ENCODE results near the gene RTP3.
"Not testable (repeated sequence)": the region's sequence is repeated elsewhere in the genome, so short reads cannot be mapped to it uniquely, and the experiment has no call there.

Gene RTP3

DNA sequence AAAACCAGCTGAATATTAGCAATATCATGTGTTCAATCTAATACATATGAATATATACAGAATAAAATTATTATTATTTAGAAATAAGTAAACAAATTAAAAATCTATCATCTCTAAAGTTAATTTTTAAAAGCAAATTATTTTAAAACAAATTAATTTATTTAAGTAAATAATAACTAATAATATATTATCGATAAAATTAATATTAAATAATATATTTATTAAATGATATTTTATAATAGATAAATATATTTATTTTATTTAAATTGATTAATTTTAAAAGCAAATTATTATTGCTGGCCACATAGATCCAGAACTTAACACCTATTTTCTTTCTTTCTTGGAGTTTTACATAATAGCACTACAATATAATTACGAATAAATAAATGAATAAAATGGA, 22.2 kb downstream of the RTP3 start:
- no peak for DNase-seq (ENCODE audit: low read depth)

DNA sequence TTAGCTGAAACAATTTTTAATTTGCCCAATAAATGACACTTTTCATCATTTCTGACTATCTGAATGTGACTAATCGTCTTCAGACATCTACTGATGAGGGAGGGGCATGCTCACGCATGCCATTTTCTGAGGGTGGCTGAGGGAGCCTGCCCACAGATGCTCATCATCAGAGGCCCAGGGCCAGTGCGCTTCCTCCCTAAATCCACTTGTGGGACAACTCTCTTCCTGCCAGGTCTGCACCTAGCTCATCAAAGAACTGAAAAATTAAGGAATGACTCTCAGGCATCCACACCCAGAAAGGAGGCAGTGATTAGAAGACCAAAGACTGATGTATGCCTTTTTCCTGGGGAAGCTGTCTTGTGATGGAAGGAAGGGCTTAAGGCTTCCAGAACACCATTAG, 22.8 kb downstream of the RTP3 start:
- no peak for DNase-seq (ENCODE audit: low read depth)

DNA sequence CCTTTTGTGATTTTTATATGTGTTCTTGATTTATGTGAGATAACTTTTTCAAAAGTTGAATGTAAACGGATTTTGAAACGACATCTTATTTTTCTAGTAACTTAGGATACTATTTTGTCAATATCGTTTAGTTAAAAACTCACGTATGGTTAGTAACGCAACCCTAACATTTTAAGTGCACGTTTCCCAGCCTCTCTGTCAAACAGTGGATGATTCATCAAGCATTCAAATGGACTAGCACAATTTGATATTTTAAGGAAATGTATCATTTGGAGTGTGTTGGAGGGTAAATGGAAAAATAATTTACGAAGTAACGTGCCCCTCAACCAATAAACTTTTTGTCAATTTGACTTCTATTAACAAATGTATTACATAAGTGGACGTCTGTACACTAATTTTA, 23.3 kb downstream of the RTP3 start:
- DNase-seq (ENCODE audit: low read depth), result no peak

DNA sequence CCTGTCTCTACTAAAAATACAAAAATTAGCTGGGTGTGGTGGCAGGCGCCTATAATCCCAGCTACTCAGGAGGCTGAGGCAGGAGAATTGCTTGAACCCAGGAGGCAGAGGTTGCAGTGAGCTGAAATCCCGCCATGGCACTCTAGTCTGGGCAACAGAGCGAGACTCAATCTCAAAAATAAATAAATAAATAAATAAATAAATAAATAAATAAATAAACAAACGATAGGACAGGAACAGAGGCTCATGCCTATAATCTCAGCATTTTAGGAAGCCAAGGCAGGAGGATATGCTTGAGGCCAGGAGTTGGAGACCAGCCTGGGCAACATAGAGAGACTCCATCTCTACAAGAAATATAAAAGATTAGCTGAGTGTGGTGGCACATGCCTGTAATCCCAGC, 24.4 kb downstream of the RTP3 start:
- not testable (repeated sequence) for DNase-seq (ENCODE audit: low read depth)

DNA sequence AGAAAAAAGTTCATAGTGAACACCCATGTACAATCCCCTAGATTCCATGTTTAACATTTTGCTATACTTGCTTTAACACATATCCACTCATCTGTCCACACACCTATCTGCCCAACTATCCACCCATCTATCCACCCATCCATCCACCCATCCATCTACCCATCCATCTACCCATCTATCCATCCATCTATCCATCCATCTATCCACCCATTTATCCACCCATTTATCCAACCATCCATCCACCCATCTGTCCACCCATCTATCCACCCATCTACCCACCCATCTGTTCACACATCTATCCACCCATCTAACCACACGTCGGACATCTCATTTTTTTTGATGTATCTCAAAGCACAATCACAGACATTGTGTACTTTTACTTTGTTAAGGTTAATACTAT, 25.8 kb downstream of the RTP3 start:
- DNase-seq (ENCODE audit: low read depth), result no peak

DNA sequence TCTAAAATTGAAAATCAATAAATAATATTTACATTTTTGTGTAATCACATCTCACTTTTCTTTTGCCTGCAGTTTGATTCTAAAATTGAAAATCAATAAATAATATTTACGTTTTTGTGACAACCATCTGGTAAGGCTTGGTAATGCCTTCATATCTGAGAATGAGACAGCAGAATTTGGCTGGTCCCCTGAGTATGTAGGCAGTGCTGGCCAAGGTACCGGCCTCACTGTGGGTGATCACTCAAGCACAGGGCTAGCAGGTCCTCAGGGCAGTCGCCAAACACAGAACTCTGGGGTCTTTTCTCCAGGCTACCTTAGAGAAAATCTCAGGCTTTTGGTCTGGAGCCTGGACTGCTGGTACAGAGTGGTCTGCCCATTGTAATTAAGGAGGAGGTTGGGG, 26.2 kb downstream of the RTP3 start:
- no peak for DNase-seq (ENCODE audit: low read depth)

DNA sequence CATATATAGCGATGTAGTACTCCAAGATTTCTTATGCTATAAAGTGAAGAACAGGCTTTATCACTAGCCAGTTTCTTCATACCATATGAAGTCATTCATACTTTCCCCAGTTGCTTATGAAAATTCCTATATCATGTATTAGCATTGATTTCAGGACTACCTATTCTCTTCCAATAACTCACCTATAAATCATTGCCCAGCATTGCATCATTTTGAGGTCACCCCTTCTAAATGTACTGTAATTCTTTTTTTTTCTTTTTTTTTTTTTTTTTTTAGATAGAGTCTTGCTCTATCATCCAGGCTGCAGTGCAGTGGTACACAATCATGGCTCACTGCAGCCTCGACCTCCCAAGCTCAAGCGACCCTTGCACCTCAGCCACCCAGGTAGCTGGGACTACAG, 27.1 kb downstream of the RTP3 start:
- DNase-seq (ENCODE audit: low read depth), result no peak

DNA sequence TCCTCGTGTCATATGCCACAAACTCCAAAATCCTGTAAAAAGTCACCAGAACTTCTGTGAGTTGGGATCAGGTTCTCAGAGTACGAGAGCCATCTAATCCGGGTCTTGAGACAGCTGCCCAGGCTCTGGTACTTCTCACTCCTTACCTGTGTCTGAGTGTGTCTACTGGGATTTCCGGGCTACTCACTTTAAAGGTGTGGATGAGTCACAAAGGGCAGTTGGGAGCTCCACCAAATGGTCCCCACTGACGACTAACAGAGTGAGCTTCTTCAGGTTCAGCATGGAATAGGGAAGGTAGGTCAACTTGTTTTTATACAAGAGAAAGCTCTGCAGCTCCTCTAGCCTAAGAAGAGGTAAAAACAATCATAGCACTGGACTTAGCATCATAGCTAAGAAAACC, 29.5 kb downstream of the RTP3 start:
- DNase-seq (ENCODE audit: low read depth), result no peak

DNA sequence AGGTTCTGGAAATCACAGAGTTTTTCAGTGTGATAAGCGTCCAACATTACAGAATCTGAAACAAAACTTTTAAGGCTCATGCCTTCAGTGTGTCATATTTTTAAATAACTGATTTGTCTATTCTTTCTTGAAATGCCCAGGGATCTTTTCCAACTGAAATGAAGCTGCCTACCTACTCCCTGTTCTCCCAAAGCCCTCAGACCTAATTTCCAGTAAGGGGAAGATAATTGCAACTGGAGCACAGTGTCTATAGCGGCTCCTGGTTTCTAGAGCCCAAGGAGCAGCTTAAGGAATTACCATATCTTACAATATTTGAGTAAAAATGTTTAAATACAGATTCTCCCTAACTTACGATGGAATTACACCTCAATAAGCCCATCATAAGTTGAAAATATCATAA, 35.3 kb downstream of the RTP3 start:
- DNase-seq (ENCODE audit: low read depth), result no peak

DNA sequence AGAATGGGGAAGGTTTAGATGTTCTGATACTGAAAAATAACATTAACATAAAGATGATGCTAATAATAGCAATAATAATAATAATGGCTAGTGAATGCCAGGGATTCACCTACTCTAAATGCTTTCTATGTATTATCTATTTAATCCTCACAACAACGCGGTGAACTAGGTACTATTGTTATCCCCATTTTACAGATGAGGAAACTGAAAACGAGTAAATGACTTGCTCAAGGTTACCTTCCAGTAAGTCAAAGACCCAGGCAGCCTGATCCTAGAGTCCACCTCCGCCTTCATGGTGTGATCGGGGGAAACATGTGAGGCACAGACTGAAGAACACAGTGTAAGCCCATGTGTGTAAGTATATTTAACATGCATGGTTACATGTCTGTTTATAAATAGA, 38.0 kb downstream of the RTP3 start:
- DNase-seq (ENCODE audit: low read depth), result no peak

DNA sequence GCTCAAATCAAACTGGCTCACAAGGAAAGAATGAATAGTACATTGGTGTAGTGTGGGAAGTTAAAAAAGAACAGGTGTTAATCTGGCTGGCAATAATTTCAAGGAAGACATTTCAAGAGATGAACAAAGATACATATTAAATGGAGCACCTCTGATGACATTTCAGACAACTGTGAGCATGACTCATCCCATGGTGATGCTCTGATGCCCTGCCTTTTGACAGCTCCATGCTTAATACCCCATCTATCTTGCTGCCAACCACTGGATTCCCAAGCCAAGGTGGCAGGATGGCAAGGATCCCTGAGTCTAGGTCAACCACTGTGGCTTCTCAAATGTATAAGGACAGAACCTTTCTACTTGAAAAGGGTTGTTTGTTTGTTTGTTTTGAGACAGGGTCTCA, 39.0 kb downstream of the RTP3 start:
- DNase-seq (ENCODE audit: low read depth), result no peak

DNA sequence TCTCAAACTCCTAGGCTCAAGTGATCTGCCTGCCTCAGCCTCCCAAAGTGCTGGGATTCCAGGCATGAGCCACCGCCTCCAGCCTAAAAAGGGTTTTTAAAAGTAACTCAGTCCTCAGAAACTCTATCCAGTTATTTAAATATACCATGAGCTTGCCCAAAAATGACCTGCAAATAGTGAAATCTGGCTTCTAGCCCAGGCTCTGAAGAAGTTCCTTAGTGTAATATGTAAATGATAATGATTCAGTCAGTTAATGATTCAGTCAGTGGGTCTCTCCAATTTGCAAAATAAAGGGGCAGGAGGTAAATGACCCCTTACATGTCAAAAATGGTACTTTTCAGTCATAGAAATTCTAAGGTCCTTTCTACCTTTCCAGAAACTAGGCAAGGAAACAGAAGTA, 39.5 kb downstream of the RTP3 start:
- DNase-seq (ENCODE audit: low read depth), result no peak

DNA sequence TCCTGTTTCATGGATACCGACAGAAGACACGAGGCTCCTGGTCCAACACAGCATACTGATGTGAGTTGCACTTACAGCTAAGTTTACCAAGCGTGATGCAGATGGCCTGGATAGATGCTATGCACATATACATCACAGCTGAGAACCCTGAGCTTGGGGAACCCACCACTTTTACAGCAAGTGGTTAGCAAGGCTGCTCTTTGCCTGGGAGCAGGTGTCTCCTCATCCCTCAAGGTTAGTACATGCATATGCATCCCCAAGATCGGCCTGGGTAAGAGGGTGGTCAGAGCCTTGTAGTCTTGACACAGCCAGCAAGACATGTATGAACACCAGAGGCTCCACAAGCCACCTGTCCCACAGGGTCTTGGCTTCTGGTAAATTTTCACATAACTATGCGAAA, 40.0 kb downstream of the RTP3 start:
- DNase-seq (ENCODE audit: low read depth), result no peak

DNA sequence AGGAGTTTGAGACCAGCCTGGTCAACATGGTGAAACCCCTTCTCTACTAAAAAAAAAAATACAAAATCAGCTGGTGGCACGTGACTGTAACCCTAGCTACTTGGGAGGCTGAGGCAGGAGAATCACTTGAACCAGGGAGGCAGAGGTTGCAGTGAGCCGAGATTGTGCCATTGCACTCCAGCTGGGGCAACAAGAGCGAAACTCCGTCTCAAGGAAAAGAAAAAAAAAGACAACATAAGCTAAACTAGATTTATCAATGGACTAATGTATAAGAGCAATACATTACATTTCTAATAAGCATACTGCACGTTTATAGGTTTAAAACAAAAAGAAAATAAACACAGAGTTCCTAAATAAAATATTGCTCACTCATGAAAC, 40.6 kb downstream of the RTP3 start:
- DNase-seq (ENCODE audit: low read depth), result not testable (repeated sequence)

DNA sequence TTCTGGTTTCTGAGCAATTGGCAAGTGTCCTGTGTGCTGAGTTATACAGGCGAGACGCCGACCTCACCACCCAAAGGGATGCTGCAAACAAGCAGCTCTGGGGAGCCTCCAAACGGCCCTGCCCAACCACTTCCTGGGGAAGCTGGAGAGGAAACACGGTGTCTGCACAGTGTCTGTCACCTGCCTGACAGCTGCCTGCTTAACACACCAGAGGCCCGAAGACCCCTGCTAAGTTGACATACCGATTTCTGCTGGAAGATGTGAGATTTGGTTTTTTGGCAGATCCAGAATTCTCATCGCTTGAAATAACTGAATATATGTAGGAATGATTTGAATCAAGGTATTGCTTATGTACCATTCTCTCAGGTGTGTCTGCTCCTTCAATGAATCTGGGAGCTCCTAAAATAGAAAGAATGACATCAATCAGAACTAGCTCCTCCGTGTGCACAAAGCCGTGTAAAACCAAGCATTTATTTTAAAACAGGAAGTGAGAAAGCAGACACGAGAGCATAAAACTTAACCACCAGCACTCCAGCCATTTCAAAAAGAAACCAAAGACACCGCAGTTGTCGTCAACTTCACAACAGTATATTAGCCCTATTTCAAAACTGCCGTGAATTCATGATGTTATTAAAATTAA, 41.1 kb downstream of the RTP3 start:
- peak; percentile 58 for DNase-seq (ENCODE audit: low read depth)

DNA sequence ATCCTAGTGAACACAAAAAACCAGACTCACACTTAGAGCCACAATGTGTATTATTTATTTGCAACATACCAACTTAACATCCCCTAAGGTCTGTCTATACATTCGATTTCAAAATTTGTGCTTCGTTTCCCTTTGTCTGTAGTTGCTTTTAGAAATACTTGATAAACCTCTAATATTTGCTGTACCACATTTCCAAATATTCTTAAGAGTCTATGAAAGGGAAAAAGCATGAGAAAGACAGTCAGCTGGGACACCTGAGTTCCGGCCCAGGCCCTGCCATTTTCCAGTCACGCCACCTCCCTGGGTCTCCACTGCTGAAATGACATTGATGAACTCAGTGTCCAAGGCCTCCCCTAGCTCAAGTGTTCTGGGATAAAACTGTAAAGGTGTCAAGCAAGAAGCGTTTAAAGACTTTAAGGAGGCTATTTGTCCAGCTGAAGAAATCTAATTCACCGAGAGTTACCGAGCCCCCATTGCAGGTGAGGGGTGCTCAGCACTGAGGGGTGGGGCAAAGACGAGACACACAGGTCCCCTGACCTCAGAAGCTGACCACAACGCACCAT, 41.7 kb downstream of the RTP3 start:
- DNase-seq (ENCODE audit: low read depth), result no peak

DNA sequence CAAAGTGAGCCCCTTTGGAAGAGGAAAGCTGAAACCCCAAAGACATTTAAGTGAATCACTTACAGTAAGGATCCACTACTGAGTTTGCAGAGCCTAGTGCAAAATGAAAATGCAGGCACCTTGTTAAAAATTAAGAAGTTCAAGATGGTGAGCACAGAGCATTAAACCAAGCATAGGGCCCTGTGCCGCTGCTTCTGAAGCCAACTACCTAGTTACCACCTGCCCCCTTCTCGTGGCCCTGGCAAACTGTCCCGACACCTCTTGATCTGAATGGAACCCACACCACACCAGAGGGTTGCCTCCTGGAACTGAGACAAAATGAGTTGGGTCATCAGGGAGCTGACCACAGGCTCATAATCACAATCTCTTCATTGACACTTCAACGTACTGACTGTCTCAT, 42.8 kb downstream of the RTP3 start:
- DNase-seq (ENCODE audit: low read depth), result no peak

DNA sequence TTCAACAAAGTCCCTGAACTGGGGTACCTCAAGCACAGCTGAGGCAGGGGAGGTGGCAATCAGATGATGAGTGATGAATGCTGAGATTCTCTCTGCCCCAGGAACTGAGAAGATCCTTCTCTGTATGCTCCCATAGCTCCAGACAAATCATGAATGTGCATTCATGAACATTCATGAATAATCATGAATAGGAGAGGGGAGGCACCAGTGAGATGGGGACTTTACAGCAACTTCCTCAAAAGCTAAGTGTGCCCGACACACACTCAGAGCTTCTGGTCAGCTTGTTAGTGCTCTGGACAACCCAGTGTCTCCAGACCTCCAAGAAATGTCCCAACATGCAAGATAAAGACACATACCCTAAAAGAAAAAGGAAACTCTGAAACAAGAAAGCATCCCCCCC, 44.1 kb downstream of the RTP3 start:
- DNase-seq (ENCODE audit: low read depth), result no peak

DNA sequence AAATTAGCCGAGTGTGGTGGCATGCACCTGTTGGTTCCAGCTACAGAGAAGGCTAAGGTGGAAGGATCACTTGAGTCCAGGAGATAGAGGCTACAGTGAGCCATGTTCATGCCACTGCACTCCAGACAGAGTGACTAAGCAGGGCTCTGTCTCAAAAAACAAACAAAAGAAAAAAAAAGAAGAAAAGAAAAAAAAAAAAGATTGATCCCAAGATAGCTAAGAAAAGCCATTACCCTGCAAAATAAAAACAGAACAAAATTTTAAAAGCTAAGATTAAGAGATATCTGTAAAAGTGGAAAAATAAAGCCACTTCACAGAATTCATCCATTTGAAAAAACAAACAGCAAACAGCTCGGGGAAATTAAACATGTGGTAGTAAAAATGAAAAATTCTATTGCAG, 44.6 kb downstream of the RTP3 start:
- no peak for DNase-seq (ENCODE audit: low read depth)

DNA sequence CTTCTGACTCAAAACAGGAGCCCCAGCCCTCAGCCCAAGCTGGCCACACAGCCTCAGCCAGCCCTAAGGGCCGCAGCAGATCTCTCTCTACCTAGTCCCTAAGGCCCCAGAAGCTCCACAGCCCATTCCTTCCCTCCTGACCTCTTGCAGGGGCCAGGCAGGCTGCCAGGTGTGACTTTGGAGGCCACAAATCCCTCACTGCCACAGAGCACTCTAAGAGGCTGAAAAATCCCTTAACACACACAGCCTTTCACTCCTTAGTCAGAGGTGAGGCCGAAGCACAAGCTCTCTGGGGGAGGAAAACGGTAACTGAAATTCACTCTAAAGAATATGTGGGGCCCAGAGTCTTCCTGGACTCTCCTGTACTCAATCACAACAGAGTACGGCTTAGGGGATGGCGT, 45.0 kb downstream of the RTP3 start:
- no peak for DNase-seq (ENCODE audit: low read depth)

DNA sequence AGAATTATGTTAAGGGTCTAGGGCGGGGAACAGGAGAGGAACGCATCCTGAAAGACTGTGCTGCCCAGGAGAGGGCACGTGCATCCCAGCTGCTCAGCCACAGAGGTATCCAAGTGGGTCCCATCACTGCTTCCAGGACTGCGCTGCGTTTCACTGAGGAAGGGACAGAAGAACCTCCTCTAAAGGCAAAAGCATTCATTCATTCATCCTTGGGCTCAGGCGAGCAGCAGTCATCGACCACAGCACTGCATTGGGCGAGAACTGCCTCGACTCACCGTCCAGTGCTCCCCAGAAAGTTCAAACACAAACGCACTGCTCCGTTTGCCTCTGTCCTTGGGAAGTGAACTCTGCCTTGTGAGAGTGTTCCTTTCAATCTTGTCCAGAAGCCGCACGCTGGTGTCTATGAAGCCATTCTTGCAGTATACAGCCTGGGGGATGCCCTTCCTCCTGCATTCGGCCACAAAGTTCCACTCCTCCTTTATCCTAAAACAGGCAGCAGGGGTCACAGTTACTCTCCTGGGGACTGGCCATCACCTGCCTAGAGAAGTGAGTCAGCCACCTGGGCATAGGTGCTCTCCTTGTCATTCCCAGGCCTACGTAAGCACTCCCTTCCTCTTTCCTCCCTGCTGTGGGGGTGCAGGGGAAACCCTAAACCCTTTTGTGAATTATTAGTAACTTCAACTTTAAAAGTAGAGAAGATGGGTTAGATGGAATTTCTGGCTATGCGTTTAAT, 47.2 kb downstream of the RTP3 start:
- no peak for DNase-seq (ENCODE audit: low read depth)

DNA sequence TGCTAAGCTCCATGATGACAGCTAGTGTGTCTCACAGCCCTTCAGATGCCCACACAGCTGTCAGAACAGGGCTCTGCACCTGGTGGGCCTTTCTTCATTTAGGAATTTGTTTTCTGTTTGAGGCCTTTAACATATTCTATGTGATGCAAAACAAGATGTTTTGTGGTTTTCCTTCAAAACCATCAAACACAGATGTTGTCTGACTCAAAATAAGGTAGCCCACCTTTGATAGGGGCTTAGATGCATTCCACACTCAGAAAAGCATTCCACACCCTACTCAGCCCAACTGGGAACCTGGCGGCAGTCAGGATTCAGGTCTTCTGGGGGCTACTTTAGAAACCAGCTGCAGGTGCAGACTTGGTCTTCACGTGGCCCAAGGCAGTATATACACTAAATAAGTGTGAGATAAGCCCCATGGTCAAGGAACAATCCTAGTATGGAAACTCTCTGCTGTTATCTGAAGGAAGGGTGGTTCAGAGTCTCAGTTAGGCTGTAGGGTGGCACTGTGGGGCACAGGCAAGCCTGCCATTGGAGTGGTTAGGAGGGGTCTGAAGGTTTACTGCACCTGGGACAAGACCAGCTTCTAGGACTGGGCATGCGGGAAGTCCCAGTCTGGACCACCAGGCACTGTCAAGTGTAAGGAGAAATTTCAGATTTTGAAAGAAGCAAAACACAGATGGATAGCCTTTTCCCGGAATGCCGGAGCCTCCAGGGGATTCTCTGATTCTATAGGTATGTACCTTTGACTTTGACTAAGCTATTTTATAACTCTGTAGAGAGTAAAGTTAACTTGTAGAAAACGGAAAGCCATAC, 48.2 kb downstream of the RTP3 start:
- DNase-seq (ENCODE audit: low read depth), result no peak

DNA sequence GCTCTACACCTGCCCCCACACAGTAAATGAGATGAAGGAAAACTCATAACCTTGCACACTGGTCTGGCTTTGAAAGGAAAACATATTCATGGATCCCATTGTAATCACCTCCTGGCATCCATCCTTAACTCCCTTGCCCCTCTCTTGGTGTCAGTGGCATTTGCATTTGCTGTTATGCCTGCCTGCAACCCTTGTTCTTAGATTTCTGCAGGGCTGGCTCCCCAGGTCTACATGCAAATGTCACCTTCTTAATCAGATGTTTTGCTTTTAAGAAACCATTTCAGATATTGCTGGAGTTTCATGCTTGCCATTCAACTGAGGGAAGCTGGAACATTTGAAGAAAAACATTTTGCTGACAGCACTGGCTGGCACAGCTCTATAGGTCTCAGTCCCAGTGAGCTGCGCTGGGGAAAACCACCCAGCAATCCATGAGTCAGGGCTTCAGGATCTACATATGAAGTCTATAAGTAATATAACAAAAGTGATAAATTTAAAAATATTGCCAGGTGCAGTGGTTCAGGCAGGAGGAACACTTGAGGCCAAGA, 49.2 kb downstream of the RTP3 start:
- DNase-seq (ENCODE audit: low read depth), result no peak

Measured in activated T-helper 9 cell treated with anti-CD3 and anti-CD28 coated beads, Interleukin-2, amount 50 U/mL, for 16 hours (primary cell).